PC-3 (cell line): ENCODE data around the gene DICER1. TPM values are rescaled to one million over a fixed set of nuclear protein-coding genes. Genes with fewer than 3 reads are reported as not detected.

ENCODE experiments used
- ATAC-seq: fragments of 200-7000 bp; cut with Tn5 transposase; 2 replicates; pipeline ENCODE4 v1.9.1; 2020; ENCODE audit warnings: mild to moderate bottlenecking, moderate library complexity
- BruUV-seq: library from RNA; stranded (reverse); fragments of 400-500 nt; replicated peaks from 2 replicates; lab custom pipeline; 2021; lab: Mats Ljungman, UMichigan
- CTCF ChIA-PET: fragments of 300-600 bp; sonication (Branson Sonifier 250); formaldehyde crosslinking; loops from one replicate; lab custom pipeline; 2022; ENCODE audit warnings: antibody characterized with exemption; lab: Charles Lee
- POLR2A ChIA-PET: fragments of 300-600 bp; sonication (Branson Sonifier 250); formaldehyde crosslinking; loops from one replicate; lab custom pipeline; 2022; ENCODE audit warnings: antibody characterized with exemption; ENCODE audit not compliant: unreplicated experiment; lab: Charles Lee
- DNase-seq: peaks from one replicate; pipeline ENCODE4 v3.0.0-alpha.2; 2015
- H2AFZ ChIP-seq: fragments of 300-600 bp; sonication (generic); 2 replicates; pipeline ENCODE4 v1.6.0; 2016; ENCODE audit warnings: antibody characterized with exemption, low read length
- H3F3A ChIP-seq: fragments of 300-600 bp; sonication (generic); one replicate; pipeline ENCODE4 v1.6.0; 2017; ENCODE audit warnings: antibody characterized with exemption, low read length, control low read depth, mild to moderate bottlenecking; ENCODE audit not compliant: unreplicated experiment
- H3K27ac ChIP-seq: fragments of 300-600 bp; sonication (generic); 2 replicates; pipeline ENCODE4 v1.5.1; 2016; ENCODE audit warnings: mild to moderate bottlenecking, low read length
- H3K27me3 ChIP-seq: fragments of 300-600 bp; sonication (generic); 2 replicates; pipeline ENCODE4 v1.6.1; 2016; ENCODE audit warnings: low read length, mixed read lengths
- H3K36me3 ChIP-seq: fragments of 300-600 bp; sonication (generic); 2 replicates; pipeline ENCODE4 v1.6.1; 2016; ENCODE audit warnings: low read depth, mixed run types, low read length, mixed read lengths
- H3K4me1 ChIP-seq: fragments of 300-600 bp; sonication (generic); 2 replicates; pipeline ENCODE4 v1.5.1; 2016; ENCODE audit warnings: low read length; ENCODE audit not compliant: insufficient read depth
- H3K4me2 ChIP-seq: fragments of 300-600 bp; sonication (generic); 2 replicates; pipeline ENCODE4 v1.6.0; 2016; ENCODE audit warnings: low read length
- H3K4me3 ChIP-seq: fragments of 300-600 bp; sonication (generic); 2 replicates; pipeline ENCODE4 v1.5.1; 2016; ENCODE audit warnings: mild to moderate bottlenecking, low read length, mixed read lengths
- H3K79me2 ChIP-seq: fragments of 300-600 bp; sonication (generic); 2 replicates; pipeline ENCODE4 v1.6.1; 2017; ENCODE audit warnings: low read length, mixed read lengths
- H3K9ac ChIP-seq: fragments of 300-600 bp; sonication (generic); 2 replicates; pipeline ENCODE4 v1.6.0; 2016; ENCODE audit warnings: mild to moderate bottlenecking, low read length
- H3K9me2 ChIP-seq: fragments of 300-600 bp; sonication (generic); replicated peaks from 2 replicates; pipeline ENCODE4 v1.6.1; 2016; ENCODE audit warnings: mixed run types, low read length, mixed read lengths
- H3K9me3 ChIP-seq: fragments of 300-600 bp; sonication (generic); 2 replicates; pipeline ENCODE4 v1.6.1; 2016; ENCODE audit warnings: low read length, mixed read lengths
- H4K20me1 ChIP-seq: fragments of 300-600 bp; sonication (generic); 2 replicates; pipeline ENCODE4 v1.6.1; 2016; ENCODE audit warnings: low read length, mixed read lengths
- CTCF ChIP-seq: fragments of 300-600 bp; sonication (generic); conservative IDR thresholded peaks from 2 replicates; pipeline ENCODE4 v1.5.1; 2017; ENCODE audit warnings: antibody characterized with exemption, low read depth, mild to moderate bottlenecking, low read length
- EZH2 ChIP-seq: fragments of 300-600 bp; sonication (generic); IDR thresholded peaks from one replicate; pipeline ENCODE4 v1.6.1; 2017; ENCODE audit warnings: antibody characterized with exemption, mild to moderate bottlenecking, low read length; ENCODE audit not compliant: unreplicated experiment
- EZH2phosphoT487 ChIP-seq: fragments of 300-600 bp; sonication (generic); IDR thresholded peaks from 2 replicates; pipeline ENCODE4 v1.6.1; 2018; ENCODE audit warnings: mild to moderate bottlenecking, antibody characterized with exemption, low read length, borderline replicate concordance
- intact Hi-C: fragments of 100-400 bp; cut with micrococcal nuclease; formaldehyde crosslinking; loops from 2 replicates; pipeline ENCODE4 v1.9.0; 2023
- total RNA-seq: library from RNA; depleted of rRNA; stranded (reverse); fragments of >200 nt; gene quantifications from 2 replicates; pipeline ENCODE4 v1.2.3, GENCODE V29; 2014

DICER1 gene
- total RNA-seq, 1 experiment from 2014 or later: 29.9 TPM

GRCh38 chr14:95052016-95052585 is 105.2 kb downstream of the DICER1 start:
- TF ChIP-seq EZH2phosphoT487: no peak
- TF ChIP-seq EZH2: no peak
- TF ChIP-seq CTCF: no peak
- Histone ChIP-seq H3K36me3 (no peaks in the 10 kb centered on the region), H3K4me3 (no peak overlapping the region), H4K20me1 (no peaks in the 10 kb centered on the region), H3K27me3 (peaks cover 49% of the 10 kb centered on the region), H3K9me2 (no peaks in the 10 kb centered on the region), H3K9me3 (no peaks in the 10 kb centered on the region), H3K4me2 (no peak overlapping the region), H2AFZ (no peak overlapping the region), H3K4me1 (no peaks in the 10 kb centered on the region), H3K9ac (no peak overlapping the region), H3F3A (no peaks in the 10 kb centered on the region), H3K27ac (no peak overlapping the region), H3K79me2 (no peaks in the 10 kb centered on the region)
- BruUV-seq: no TSS peak
- ATAC-seq (no peak), DNase-seq (no peak)
- POLR2A ChIA-PET: no interaction called here
- CTCF ChIA-PET: no interaction called here
- intact Hi-C loops: no loop called here

GRCh38 chr14:95049952-95050351 is 107.4 kb downstream of the DICER1 start:
- DNase-seq (no peak), ATAC-seq (no peak)
- intact Hi-C loops: no loop called here
- Histone ChIP-seq H3K27ac (no peak overlapping the region), H3K36me3 (no peaks in the 10 kb centered on the region), H3K9ac (no peak overlapping the region), H3K9me2 (no peaks in the 10 kb centered on the region), H3K4me3 (no peak overlapping the region), H3K27me3 (peaks cover 64% of the 10 kb centered on the region), H3K79me2 (no peaks in the 10 kb centered on the region), H3F3A (no peaks in the 10 kb centered on the region), H3K4me2 (no peak overlapping the region), H2AFZ (no peak overlapping the region), H3K9me3 (no peaks in the 10 kb centered on the region), H4K20me1 (no peaks in the 10 kb centered on the region), H3K4me1 (no peaks in the 10 kb centered on the region)
- ChIA-PET CTCF (no interaction called here), POLR2A (no interaction called here)
- no TSS peak for BruUV-seq
- TF ChIP-seq EZH2phosphoT487 (no peak), EZH2 (no peak), CTCF (no peak)

- Histone ChIP-seq H3K9ac (no peak overlapping the region), H2AFZ (no peak overlapping the region), H3F3A (no peaks in the 10 kb centered on the region), H3K4me3 (no peak overlapping the region), H3K4me1 (no peaks in the 10 kb centered on the region), H4K20me1 (no peaks in the 10 kb centered on the region), H3K27ac (no peak overlapping the region), H3K9me2 (no peaks in the 10 kb centered on the region), H3K36me3 (no peaks in the 10 kb centered on the region), H3K9me3 (no peaks in the 10 kb centered on the region), H3K79me2 (no peaks in the 10 kb centered on the region), H3K4me2 (no peak overlapping the region), H3K27me3 (peaks cover 74% of the 10 kb centered on the region)
- no peak for TF ChIP-seq EZH2phosphoT487
- TF ChIP-seq CTCF: no peak
- no TSS peak for BruUV-seq
- DNase-seq (no peak), ATAC-seq (no peak)
- intact Hi-C loops: no loop called here
- ChIA-PET CTCF (no interaction called here), POLR2A (no interaction called here)
These were observed 108.5 kb downstream of the DICER1 start for GRCh38 chr14:95048771-95049312.
